ENCODE data around the gene PIERCE2.
"Not testable (repeated sequence)": the region's sequence is repeated elsewhere in the genome, so short reads cannot be mapped to it uniquely, and the experiment has no call there.

PIERCE2 gene

DNA sequence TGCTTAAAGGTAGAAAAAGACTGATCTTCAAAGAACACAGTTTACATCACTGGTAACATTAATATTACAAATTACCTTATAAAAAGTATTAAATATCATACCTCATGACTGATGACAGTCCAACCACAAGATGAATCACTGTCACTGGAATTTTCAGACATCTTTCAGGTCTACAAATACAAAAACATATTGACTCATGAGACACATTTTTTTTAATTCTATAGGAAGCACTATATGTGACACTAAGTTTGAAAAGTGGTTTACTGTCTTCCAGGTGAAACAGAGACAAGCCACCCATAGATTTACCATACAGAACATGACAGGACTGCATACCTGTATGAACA lies 19.1 kb upstream of the PIERCE2 start:
- H2AFZ ChIP-seq (ENCODE audit: low read length, unreplicated experiment): no peak overlapping the region
- peak overlapping the region; percentile 46 for H3K4me3 ChIP-seq (ENCODE audit: low read depth, low read length)
- H3K27me3 ChIP-seq (ENCODE audit: insufficient read depth, low read length): no peaks in the 10 kb centered on the region
- 0 out of 2 replicates have a peak, but pooled peaks cover 10% of the 10 kb centered on the region for H3K36me3 ChIP-seq (ENCODE audit: insufficient read depth, low read length)
- H3K79me2 ChIP-seq (ENCODE audit: control insufficient read depth, insufficient read depth, low read length, unreplicated experiment): peaks cover 3% of the 10 kb centered on the region
- H3K4me1 ChIP-seq (ENCODE audit: control insufficient read depth, insufficient read depth, low read length, unreplicated experiment): peaks cover 16% of the 10 kb centered on the region
- peak overlapping the region; percentile 81 for H3K27ac ChIP-seq (ENCODE audit: low read depth, low read length)

GRCh38 chr15:55394694-55395093 lies 13.6 kb upstream of the PIERCE2 start:
- H3K27ac ChIP-seq (ENCODE audit: low read depth, low read length): no peak overlapping the region
- H3K4me1 ChIP-seq (ENCODE audit: control insufficient read depth, insufficient read depth, low read length, unreplicated experiment): peaks cover under 1% of the 10 kb centered on the region
- H2AFZ ChIP-seq (ENCODE audit: low read length, unreplicated experiment): no peak overlapping the region
- H3K27me3 ChIP-seq (ENCODE audit: insufficient read depth, low read length): no peaks in the 10 kb centered on the region
- no peak overlapping the region for H3K4me3 ChIP-seq (ENCODE audit: low read depth, low read length)
- peaks cover 12% of the 10 kb centered on the region for H3K79me2 ChIP-seq (ENCODE audit: control insufficient read depth, insufficient read depth, low read length, unreplicated experiment)
- no peaks in the 10 kb centered on the region for H3K36me3 ChIP-seq (ENCODE audit: insufficient read depth, low read length)

- H3K4me1 ChIP-seq (ENCODE audit: control insufficient read depth, insufficient read depth, low read length, unreplicated experiment): peaks cover 9% of the 10 kb centered on the region
- no peak overlapping the region for H3K4me3 ChIP-seq (ENCODE audit: low read depth, low read length)
- no peak overlapping the region for H3K27ac ChIP-seq (ENCODE audit: low read depth, low read length)
- H2AFZ ChIP-seq (ENCODE audit: low read length, unreplicated experiment): no peak overlapping the region
- H3K36me3 ChIP-seq (ENCODE audit: insufficient read depth, low read length): no peaks in the 10 kb centered on the region
- H3K79me2 ChIP-seq (ENCODE audit: control insufficient read depth, insufficient read depth, low read length, unreplicated experiment): peaks cover 29% of the 10 kb centered on the region
- H3K27me3 ChIP-seq (ENCODE audit: insufficient read depth, low read length): no peaks in the 10 kb centered on the region
Measured at GRCh38 chr15:55398243-55398642, 10.1 kb upstream of the PIERCE2 start.

DNA sequence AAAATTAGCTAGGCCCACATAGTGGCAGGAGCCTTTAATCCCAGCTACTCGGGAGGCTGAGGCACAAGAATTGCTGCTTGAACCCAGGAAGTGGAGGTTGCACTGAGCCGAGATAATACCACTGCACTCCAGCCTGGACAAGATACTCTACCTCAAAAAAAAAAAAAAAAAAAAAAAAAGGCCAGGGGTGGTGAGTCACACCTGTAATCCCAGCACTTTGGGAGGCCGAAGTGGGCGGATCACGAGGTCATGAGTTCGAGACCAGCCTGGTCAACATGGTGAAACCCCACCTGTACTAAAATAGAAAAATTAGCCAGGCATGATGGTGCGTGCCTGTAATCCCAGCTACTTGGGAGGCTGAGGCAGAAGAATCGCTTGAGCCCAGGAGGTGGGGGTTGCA lies 8.2 kb upstream of the PIERCE2 start:
- H3K79me2 ChIP-seq (ENCODE audit: control insufficient read depth, insufficient read depth, low read length, unreplicated experiment): peaks cover 41% of the 10 kb centered on the region

DNA sequence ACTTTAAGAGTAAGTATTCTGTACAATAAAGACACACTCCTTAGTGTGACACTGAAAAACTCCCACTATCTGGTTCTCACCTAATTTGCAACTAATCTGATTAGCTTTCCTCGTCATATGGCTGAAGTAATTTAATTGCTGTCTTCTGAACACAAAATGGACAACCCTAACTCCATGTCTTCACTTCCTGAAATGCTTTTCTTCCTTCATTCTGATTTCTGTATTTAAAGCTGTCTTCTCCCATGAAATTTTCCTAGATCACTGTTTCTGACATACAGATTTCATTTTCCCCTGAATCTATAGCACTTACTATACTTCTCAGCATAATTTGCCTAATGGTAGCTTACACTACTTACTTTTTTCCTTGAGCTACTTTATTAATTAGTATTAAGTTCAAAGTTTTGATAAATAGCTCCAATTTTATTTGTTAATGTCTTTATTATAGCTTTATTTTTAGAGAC lies 6.5 kb upstream of the PIERCE2 start:
- H3K4me1 ChIP-seq (ENCODE audit: control insufficient read depth, insufficient read depth, low read length, unreplicated experiment): peaks cover 23% of the 10 kb centered on the region
- H3K36me3 ChIP-seq (ENCODE audit: insufficient read depth, low read length): no peaks in the 10 kb centered on the region

More for the DNA sequence above, 8.2 kb upstream of the PIERCE2 start:
- H3K4me1 ChIP-seq (ENCODE audit: control insufficient read depth, insufficient read depth, low read length, unreplicated experiment): peaks cover 23% of the 10 kb centered on the region
- H3K27ac ChIP-seq (ENCODE audit: low read depth, low read length); H2AFZ ChIP-seq (ENCODE audit: low read length, unreplicated experiment); H3K36me3 ChIP-seq (ENCODE audit: insufficient read depth, low read length); H3K27me3 ChIP-seq (ENCODE audit: insufficient read depth, low read length); H3K4me3 ChIP-seq (ENCODE audit: low read depth, low read length): not testable (repeated sequence)

GRCh38 chr15:55402707-55403106 lies 5.6 kb upstream of the PIERCE2 start:
- H3K27me3 ChIP-seq (ENCODE audit: insufficient read depth, low read length): no peaks in the 10 kb centered on the region
- peaks cover 23% of the 10 kb centered on the region for H3K4me1 ChIP-seq (ENCODE audit: control insufficient read depth, insufficient read depth, low read length, unreplicated experiment)
- H3K4me3 ChIP-seq (ENCODE audit: low read depth, low read length): peak overlapping the region; percentile 39; the same call in 1 of the 2 replicates
- no peaks in the 10 kb centered on the region for H3K36me3 ChIP-seq (ENCODE audit: insufficient read depth, low read length)
- peaks cover 53% of the 10 kb centered on the region for H3K79me2 ChIP-seq (ENCODE audit: control insufficient read depth, insufficient read depth, low read length, unreplicated experiment)
- H3K27ac ChIP-seq (ENCODE audit: low read depth, low read length): peak overlapping the region; percentile 69
- peak overlapping the region; percentile 86 for H2AFZ ChIP-seq (ENCODE audit: low read length, unreplicated experiment)

More for the DNA sequence above, 6.5 kb upstream of the PIERCE2 start:
- Histone ChIP-seq H3K27me3 (ENCODE audit: insufficient read depth, low read length) (no peaks in the 10 kb centered on the region), H3K27ac (ENCODE audit: low read depth, low read length) (no peak overlapping the region), H2AFZ (ENCODE audit: low read length, unreplicated experiment) (no peak overlapping the region), H3K79me2 (ENCODE audit: control insufficient read depth, insufficient read depth, low read length, unreplicated experiment) (peaks cover 50% of the 10 kb centered on the region), H3K4me3 (ENCODE audit: low read depth, low read length) (no peak overlapping the region)

DNA sequence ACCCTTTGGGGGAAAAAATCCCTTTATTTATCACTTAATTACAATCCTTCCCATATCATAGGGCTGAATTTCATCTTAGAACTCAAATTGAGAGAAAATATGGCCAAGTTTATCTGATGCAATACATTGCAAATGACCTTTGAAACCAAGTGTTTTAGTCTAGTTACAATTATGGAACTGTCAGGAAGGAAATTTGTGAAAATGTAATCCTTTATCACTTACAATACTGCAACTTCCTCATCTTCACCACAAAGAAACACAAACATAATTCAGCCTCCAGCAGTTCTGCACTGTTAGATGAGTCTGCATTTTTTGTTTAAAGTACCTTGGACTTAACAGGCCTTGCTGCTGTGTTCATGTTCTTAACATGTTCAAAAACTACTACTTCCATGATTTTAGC lies 4.8 kb upstream of the PIERCE2 start:
- Histone ChIP-seq H3K4me1 (ENCODE audit: control insufficient read depth, insufficient read depth, low read length, unreplicated experiment) (peaks cover 23% of the 10 kb centered on the region), H3K36me3 (ENCODE audit: insufficient read depth, low read length) (no peaks in the 10 kb centered on the region), H3K27me3 (ENCODE audit: insufficient read depth, low read length) (no peaks in the 10 kb centered on the region), H3K4me3 (ENCODE audit: low read depth, low read length) (peak overlapping the region; percentile 23; the same call in 1 of the 2 replicates), H3K79me2 (ENCODE audit: control insufficient read depth, insufficient read depth, low read length, unreplicated experiment) (peaks cover 47% of the 10 kb centered on the region), H2AFZ (ENCODE audit: low read length, unreplicated experiment) (no peak overlapping the region), H3K27ac (ENCODE audit: low read depth, low read length) (peak overlapping the region; percentile 69)

DNA sequence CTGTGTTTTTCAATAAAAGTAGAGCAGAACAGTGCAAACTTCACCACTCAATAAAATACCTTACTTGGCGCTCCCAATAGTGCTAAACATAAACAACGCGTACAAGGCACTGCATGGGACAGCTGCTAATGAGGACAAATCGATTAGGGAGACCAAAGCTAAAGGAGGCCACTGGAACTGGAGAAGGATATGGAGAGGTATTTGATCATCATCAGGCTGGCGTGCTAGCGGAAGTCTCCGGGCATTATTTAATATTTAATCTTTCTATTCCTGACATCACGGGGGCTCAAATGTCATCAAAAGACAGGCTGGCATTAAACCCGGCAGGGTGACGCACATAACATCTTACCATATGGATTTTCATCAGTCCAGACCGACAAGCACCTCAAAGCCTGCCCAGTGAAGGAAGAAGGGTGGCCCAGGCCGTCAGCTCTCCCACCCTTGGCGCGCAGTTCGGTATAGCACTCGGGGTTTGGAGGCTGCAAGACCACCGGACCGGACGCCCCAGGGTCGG lies 740 bp upstream of the PIERCE2 start:
- H3K27me3 ChIP-seq (ENCODE audit: insufficient read depth, low read length): no peaks in the 10 kb centered on the region
- peak overlapping the region; percentile 66 for H3K27ac ChIP-seq (ENCODE audit: low read depth, low read length)
- peaks cover 20% of the 10 kb centered on the region for H3K4me1 ChIP-seq (ENCODE audit: control insufficient read depth, insufficient read depth, low read length, unreplicated experiment)
- no peaks in the 10 kb centered on the region for H3K36me3 ChIP-seq (ENCODE audit: insufficient read depth, low read length)
- H3K79me2 ChIP-seq (ENCODE audit: control insufficient read depth, insufficient read depth, low read length, unreplicated experiment): peaks cover 29% of the 10 kb centered on the region
- H2AFZ ChIP-seq (ENCODE audit: low read length, unreplicated experiment): peak overlapping the region; percentile 82
- peak overlapping the region; percentile 91 for H3K4me3 ChIP-seq (ENCODE audit: low read depth, low read length)

- H3K27me3 ChIP-seq (ENCODE audit: insufficient read depth, low read length); H3K36me3 ChIP-seq (ENCODE audit: insufficient read depth, low read length); H3K4me1 ChIP-seq (ENCODE audit: control insufficient read depth, insufficient read depth, low read length, unreplicated experiment): not testable (repeated sequence)
- peaks cover 18% of the 10 kb centered on the region for H3K79me2 ChIP-seq (ENCODE audit: control insufficient read depth, insufficient read depth, low read length, unreplicated experiment)
- peak overlapping the region; percentile 64 for H3K27ac ChIP-seq (ENCODE audit: low read depth, low read length)
- peak overlapping the region; percentile 91 for H3K4me3 ChIP-seq (ENCODE audit: low read depth, low read length)
- H2AFZ ChIP-seq (ENCODE audit: low read length, unreplicated experiment): peak overlapping the region; percentile 96
Measured at GRCh38 chr15:55408976-55409375, 681 bp downstream of the PIERCE2 start.

DNA sequence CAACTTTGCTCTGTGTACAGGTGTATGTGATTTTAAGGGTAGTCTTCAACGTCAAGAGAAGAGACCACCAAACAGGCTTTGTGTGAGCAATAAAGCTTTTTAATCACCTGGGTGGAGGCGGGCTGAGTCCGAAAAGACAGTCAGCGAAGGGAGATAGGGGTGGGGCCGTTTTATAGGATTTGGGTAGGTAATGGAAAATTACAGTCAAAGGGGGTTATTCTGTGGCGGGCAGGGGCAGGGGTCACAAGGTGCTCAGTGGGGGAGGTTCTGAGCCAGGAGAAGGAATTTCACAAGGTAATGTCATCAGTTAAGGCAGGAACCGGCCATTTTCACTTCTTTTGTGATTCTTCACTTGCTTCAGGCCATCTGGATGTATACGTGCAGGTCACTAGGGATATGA lies 9.4 kb downstream of the PIERCE2 start:
- H3K79me2 ChIP-seq (ENCODE audit: control insufficient read depth, insufficient read depth, low read length, unreplicated experiment); H3K27ac ChIP-seq (ENCODE audit: low read depth, low read length); H3K4me1 ChIP-seq (ENCODE audit: control insufficient read depth, insufficient read depth, low read length, unreplicated experiment); H3K4me3 ChIP-seq (ENCODE audit: low read depth, low read length); H2AFZ ChIP-seq (ENCODE audit: low read length, unreplicated experiment); H3K36me3 ChIP-seq (ENCODE audit: insufficient read depth, low read length); H3K27me3 ChIP-seq (ENCODE audit: insufficient read depth, low read length): not testable (repeated sequence)

- H3K4me1 ChIP-seq (ENCODE audit: control insufficient read depth, insufficient read depth, low read length, unreplicated experiment): no peaks in the 10 kb centered on the region
- no peak overlapping the region for H3K27ac ChIP-seq (ENCODE audit: low read depth, low read length)
Measured at GRCh38 chr15:55420171-55420866, 12.0 kb downstream of the PIERCE2 start.

More at GRCh38 chr15:55420171-55420866, 12.0 kb downstream of the PIERCE2 start:
- Histone ChIP-seq H3K36me3 (ENCODE audit: insufficient read depth, low read length) (no peaks in the 10 kb centered on the region), H3K27me3 (ENCODE audit: insufficient read depth, low read length) (no peaks in the 10 kb centered on the region), H2AFZ (ENCODE audit: low read length, unreplicated experiment) (no peak overlapping the region), H3K79me2 (ENCODE audit: control insufficient read depth, insufficient read depth, low read length, unreplicated experiment) (no peaks in the 10 kb centered on the region), H3K4me3 (ENCODE audit: low read depth, low read length) (no peak overlapping the region)

Measured in ACC112 (cell line).